Embryonic facial prominence (tissue), 1 donor: ENCODE measurements around the gene VANGL2.

Experiments
- DNase-seq: peaks from one replicate; pipeline ENCODE4 v3.0.0-alpha.2; 2016; ENCODE audit errors: extremely low spot score

VANGL2 gene

GRCh38 chr1:160427625-160428024, 27.3 kb downstream of the VANGL2 start:
- no peak for DNase-seq

- no peak for DNase-seq
Observed at GRCh38 chr1:160428053-160428452, 27.7 kb downstream of the VANGL2 start.

GRCh38 chr1:160428655-160429054, 28.3 kb downstream of the VANGL2 start:
- DNase-seq, result no peak

- no peak for DNase-seq
Observed at GRCh38 chr1:160429125-160429561, 28.8 kb downstream of the VANGL2 start.

GRCh38 chr1:160429702-160430535, 29.6 kb downstream of the VANGL2 start:
- DNase-seq, result no peak

- DNase-seq, result no peak
Observed at GRCh38 chr1:160431006-160431405, 30.6 kb downstream of the VANGL2 start.

GRCh38 chr1:160431571-160431970, 31.2 kb downstream of the VANGL2 start:
- no peak for DNase-seq

- no peak for DNase-seq
Observed at GRCh38 chr1:160432371-160432786, 32.0 kb downstream of the VANGL2 start.

- DNase-seq, result no peak
Observed at GRCh38 chr1:160436966-160437365, 36.6 kb downstream of the VANGL2 start.

GRCh38 chr1:160437432-160438316, 37.3 kb downstream of the VANGL2 start:
- DNase-seq, result no peak

GRCh38 chr1:160438317-160438918, 38.1 kb downstream of the VANGL2 start:
- no peak for DNase-seq

GRCh38 chr1:160438935-160439334, 38.6 kb downstream of the VANGL2 start:
- DNase-seq, result no peak

- no peak for DNase-seq
Observed at GRCh38 chr1:160439718-160440117, 39.4 kb downstream of the VANGL2 start.

- DNase-seq, result no peak
Observed at GRCh38 chr1:160446945-160447600, 46.7 kb downstream of the VANGL2 start.

GRCh38 chr1:160449494-160449893, 49.1 kb downstream of the VANGL2 start:
- no peak for DNase-seq

GRCh38 chr1:160451119-160451858, 50.9 kb downstream of the VANGL2 start:
- DNase-seq, result no peak

- no peak for DNase-seq
Observed at GRCh38 chr1:160451859-160452232, 51.5 kb downstream of the VANGL2 start.

- DNase-seq, result no peak
Observed at GRCh38 chr1:160453443-160453842, 53.1 kb downstream of the VANGL2 start.

- no peak for DNase-seq
Observed at GRCh38 chr1:160454371-160455152, 54.2 kb downstream of the VANGL2 start.

- DNase-seq, result no peak
Observed at GRCh38 chr1:160455153-160455517, 54.8 kb downstream of the VANGL2 start.
